Epithelial cell of esophagus (primary cell): ENCODE data around the gene MMP8.
A peak's percentile ranks its signal among the peaks of the same experiment; 100 is the strongest.

Experiments used
- DNase-seq: peaks from one replicate; pipeline ENCODE4 v3.0.0; 2010; ENCODE audit warnings: low read depth
- H3K4me3 ChIP-seq: 2 replicates; pipeline ENCODE4 v1.5.1; 2011; ENCODE audit warnings: mild to moderate bottlenecking, low read length, control low read depth
- CTCF ChIP-seq: IDR thresholded peaks from 2 replicates; pipeline ENCODE4 v1.5.1; 2011; ENCODE audit warnings: low read depth, mild to moderate bottlenecking, low read length, control low read depth, inconsistent platforms; ENCODE audit not compliant: insufficient read depth; ENCODE audit errors: missing control alignments

MMP8 gene

GRCh38 chr11:102703826-102704493 is 20.8 kb downstream of the MMP8 start:
- DNase-seq: no peak
- no peak for TF ChIP-seq CTCF
- no peak overlapping the region for H3K4me3 ChIP-seq

GRCh38 chr11:102695201-102695600 is 29.6 kb downstream of the MMP8 start:
- DNase-seq: no peak
- H3K4me3 ChIP-seq: no peak overlapping the region
- no peak for TF ChIP-seq CTCF

- no peak for DNase-seq
- no peak for TF ChIP-seq CTCF
- H3K4me3 ChIP-seq: no peak overlapping the region
Observed at GRCh38 chr11:102685754-102686153, 39.0 kb downstream of the MMP8 start.

GRCh38 chr11:102685338-102685737 is 39.4 kb downstream of the MMP8 start:
- no peak overlapping the region for H3K4me3 ChIP-seq
- peak; percentile 91 for DNase-seq
- TF ChIP-seq CTCF: no peak

- DNase-seq: peak; percentile 29
- TF ChIP-seq CTCF: peak; percentile 17
- H3K4me3 ChIP-seq: no peak overlapping the region
Observed at GRCh38 chr11:102683277-102683676, 41.5 kb downstream of the MMP8 start.

- H3K4me3 ChIP-seq: no peak overlapping the region
- no peak for DNase-seq
- TF ChIP-seq CTCF: no peak
Observed at GRCh38 chr11:102680945-102681344, 43.8 kb downstream of the MMP8 start.

GRCh38 chr11:102678022-102678421 is 46.7 kb downstream of the MMP8 start:
- H3K4me3 ChIP-seq: no peak overlapping the region
- no peak for TF ChIP-seq CTCF
- DNase-seq: no peak
